Sigmoid colon (tissue), 4 donors: ENCODE measurements around the gene SLC17A8.

Experiments
- POLR2A ChIP-seq, 2 donors: fragments of 450-650 bp; IDR thresholded peaks; one replicate each; pipeline ENCODE4 v1.6.1; 2016; ENCODE audit warnings: antibody characterized with exemption in 2 of 2, mild to moderate bottlenecking in 2 of 2, moderate library complexity in 2 of 2
- POLR2AphosphoS5 ChIP-seq, 4 donors: sonication (generic); formaldehyde crosslinking; IDR thresholded peaks; one replicate each; pipeline ENCODE4 v1.6.1; 2017; ENCODE audit warnings: antibody characterized with exemption in 4 of 4
- TF ChIP-seq, protein P1 (sequence below), 4 experiments: fragments of 450-650 bp in 3 of 4; fragments of 200-600 bp in 1 of 4; IDR thresholded peaks; one replicate each; pipeline ENCODE4 v1.5.1; 2016 to 2019; ENCODE audit warnings: antibody characterized with exemption in 4 of 4, mild to moderate bottlenecking in 3 of 4, moderate library complexity in 2 of 4

DNA sequence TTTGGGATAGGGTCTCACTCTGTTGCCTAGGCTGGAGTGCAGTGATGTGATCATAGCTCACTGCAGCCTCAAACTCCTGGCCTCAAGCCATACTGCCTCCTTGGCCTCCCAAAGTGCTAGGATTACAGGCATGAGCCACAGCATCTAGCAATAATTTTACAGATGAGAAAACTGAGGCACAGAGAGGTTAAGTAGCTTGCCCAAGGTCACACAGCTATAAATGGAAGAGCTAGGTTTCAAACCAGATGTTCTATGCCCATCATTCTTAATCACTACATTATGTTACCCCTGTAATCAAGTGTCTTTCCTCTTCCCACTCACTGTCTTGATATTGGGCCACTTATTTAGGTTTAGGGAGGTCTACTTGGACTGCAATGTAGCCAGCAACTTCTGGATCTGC lies 3.6 kb downstream of the SLC17A8 start:
- TF ChIP-seq, protein P1, sequence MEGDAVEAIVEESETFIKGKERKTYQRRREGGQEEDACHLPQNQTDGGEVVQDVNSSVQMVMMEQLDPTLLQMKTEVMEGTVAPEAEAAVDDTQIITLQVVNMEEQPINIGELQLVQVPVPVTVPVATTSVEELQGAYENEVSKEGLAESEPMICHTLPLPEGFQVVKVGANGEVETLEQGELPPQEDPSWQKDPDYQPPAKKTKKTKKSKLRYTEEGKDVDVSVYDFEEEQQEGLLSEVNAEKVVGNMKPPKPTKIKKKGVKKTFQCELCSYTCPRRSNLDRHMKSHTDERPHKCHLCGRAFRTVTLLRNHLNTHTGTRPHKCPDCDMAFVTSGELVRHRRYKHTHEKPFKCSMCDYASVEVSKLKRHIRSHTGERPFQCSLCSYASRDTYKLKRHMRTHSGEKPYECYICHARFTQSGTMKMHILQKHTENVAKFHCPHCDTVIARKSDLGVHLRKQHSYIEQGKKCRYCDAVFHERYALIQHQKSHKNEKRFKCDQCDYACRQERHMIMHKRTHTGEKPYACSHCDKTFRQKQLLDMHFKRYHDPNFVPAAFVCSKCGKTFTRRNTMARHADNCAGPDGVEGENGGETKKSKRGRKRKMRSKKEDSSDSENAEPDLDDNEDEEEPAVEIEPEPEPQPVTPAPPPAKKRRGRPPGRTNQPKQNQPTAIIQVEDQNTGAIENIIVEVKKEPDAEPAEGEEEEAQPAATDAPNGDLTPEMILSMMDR (IDR thresholded peaks at IDR 0.05), result no peak
- TF ChIP-seq POLR2AphosphoS5 (IDR thresholded peaks at IDR 0.05), result no peak
- TF ChIP-seq POLR2A (IDR thresholded peaks at IDR 0.05), result no peak
